Epithelial cell of proximal tubule (primary cell): ENCODE measurements around the gene TMEM266. TPM values are rescaled to one million over a fixed set of nuclear protein-coding genes. Genes with fewer than 3 reads are reported as not detected.

Experiments
- DNase-seq: peaks from one replicate; pipeline ENCODE4 v3.0.0-alpha.2; 2011; ENCODE audit warnings: low read depth
- H3K4me3 ChIP-seq: 2 replicates; pipeline ENCODE4 v1.5.1; 2011; ENCODE audit warnings: low read depth, mild to moderate bottlenecking, low read length
- CTCF ChIP-seq: conservative IDR thresholded peaks from 2 replicates; pipeline ENCODE4 v1.5.1; 2012; ENCODE audit warnings: low read depth, mild to moderate bottlenecking, low read length
- total RNA-seq: library from RNA; depleted of rRNA; stranded (reverse); fragments of >200 nt; gene quantifications from 2 replicates; pipeline ENCODE4 v1.2.3, GENCODE V29; 2015

Gene TMEM266
- total RNA-seq, 1 donor from 2014 or later: not detected

- no peak for TF ChIP-seq CTCF
- H3K4me3 ChIP-seq: no peak overlapping the region
- no peak for DNase-seq
These were observed 57.4 kb downstream of the TMEM266 start for GRCh38 chr15:76117181-76117580.

- H3K4me3 ChIP-seq: no peak overlapping the region
- no peak for DNase-seq
- no peak for TF ChIP-seq CTCF
These were observed 59.0 kb downstream of the TMEM266 start for GRCh38 chr15:76118767-76119166.

- no peak overlapping the region for H3K4me3 ChIP-seq
- no peak for DNase-seq
- no peak for TF ChIP-seq CTCF
These were observed 63.2 kb downstream of the TMEM266 start for GRCh38 chr15:76123031-76123430.

- no peak overlapping the region for H3K4me3 ChIP-seq
- TF ChIP-seq CTCF: no peak
- no peak for DNase-seq
These were observed 67.4 kb downstream of the TMEM266 start for GRCh38 chr15:76127169-76127568.

GRCh38 chr15:76127880-76128279 lies 68.1 kb downstream of the TMEM266 start:
- DNase-seq: no peak
- no peak for TF ChIP-seq CTCF
- H3K4me3 ChIP-seq: no peak overlapping the region

- TF ChIP-seq CTCF: no peak
- no peak for DNase-seq
- no peak overlapping the region for H3K4me3 ChIP-seq
These were observed 74.8 kb downstream of the TMEM266 start for GRCh38 chr15:76134537-76134936.

GRCh38 chr15:76135516-76135915 lies 75.7 kb downstream of the TMEM266 start:
- no peak overlapping the region for H3K4me3 ChIP-seq
- DNase-seq: no peak
- TF ChIP-seq CTCF: no peak
